ENCODE data around the gene MORC4. TPM values are rescaled to one million over a fixed set of nuclear protein-coding genes. Genes with fewer than 3 reads are reported as not detected.

MORC4 gene
- total RNA-seq, 1 donor from 2014 or later, result 26.0 TPM

GRCh38 chrX:106987488-106987887 lies 12.5 kb downstream of the MORC4 start:
- H2AFZ ChIP-seq (ENCODE audit: low read depth, low read length), result no peak overlapping the region
- H3K36me3 ChIP-seq (ENCODE audit: insufficient read depth, low read length), result peaks cover 2% of the 10 kb centered on the region
- no peaks in the 10 kb centered on the region for H3K27me3 ChIP-seq (ENCODE audit: insufficient read depth, low read length)
- Mint-ChIP-seq H3K27ac (ENCODE audit: unreplicated experiment) (no peak overlapping the region), H3K4me3 (ENCODE audit: unreplicated experiment) (no peak overlapping the region), H3K9me3 (ENCODE audit: unreplicated experiment) (no peaks in the 10 kb centered on the region), H3K27me3 (ENCODE audit: low read depth, unreplicated experiment) (no peaks in the 10 kb centered on the region), H3K36me3 (ENCODE audit: low read depth, unreplicated experiment) (no peaks in the 10 kb centered on the region), H3K4me1 (ENCODE audit: low read depth, unreplicated experiment) (peaks cover 7% of the 10 kb centered on the region)
- FAIRE-seq (no peak), DNase-seq (ENCODE audit: low read depth) (no peak)
- H3K27ac ChIP-seq (ENCODE audit: low read depth, low read length), result no peak overlapping the region
- H3K9me3 ChIP-seq (ENCODE audit: insufficient read depth, low read depth, low read length), result no peaks in the 10 kb centered on the region
- no peaks in the 10 kb centered on the region for H4K20me1 ChIP-seq (ENCODE audit: insufficient read depth, low read length)
- TF ChIP-seq, protein P1, sequence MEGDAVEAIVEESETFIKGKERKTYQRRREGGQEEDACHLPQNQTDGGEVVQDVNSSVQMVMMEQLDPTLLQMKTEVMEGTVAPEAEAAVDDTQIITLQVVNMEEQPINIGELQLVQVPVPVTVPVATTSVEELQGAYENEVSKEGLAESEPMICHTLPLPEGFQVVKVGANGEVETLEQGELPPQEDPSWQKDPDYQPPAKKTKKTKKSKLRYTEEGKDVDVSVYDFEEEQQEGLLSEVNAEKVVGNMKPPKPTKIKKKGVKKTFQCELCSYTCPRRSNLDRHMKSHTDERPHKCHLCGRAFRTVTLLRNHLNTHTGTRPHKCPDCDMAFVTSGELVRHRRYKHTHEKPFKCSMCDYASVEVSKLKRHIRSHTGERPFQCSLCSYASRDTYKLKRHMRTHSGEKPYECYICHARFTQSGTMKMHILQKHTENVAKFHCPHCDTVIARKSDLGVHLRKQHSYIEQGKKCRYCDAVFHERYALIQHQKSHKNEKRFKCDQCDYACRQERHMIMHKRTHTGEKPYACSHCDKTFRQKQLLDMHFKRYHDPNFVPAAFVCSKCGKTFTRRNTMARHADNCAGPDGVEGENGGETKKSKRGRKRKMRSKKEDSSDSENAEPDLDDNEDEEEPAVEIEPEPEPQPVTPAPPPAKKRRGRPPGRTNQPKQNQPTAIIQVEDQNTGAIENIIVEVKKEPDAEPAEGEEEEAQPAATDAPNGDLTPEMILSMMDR (IDR thresholded peaks at IDR 0.05; ENCODE audit: insufficient read depth, low read depth, low read length), result no peak
- no peak for TF ChIP-seq EZH2 (IDR thresholded peaks at IDR 0.05; ENCODE audit: insufficient read depth, low read length)
- no peak overlapping the region for H3K4me3 ChIP-seq (ENCODE audit: insufficient read depth, low read depth, low read length)
- no peak overlapping the region for H3K4me2 ChIP-seq (ENCODE audit: low read length)
- H3K9ac ChIP-seq (ENCODE audit: low read length), result no peak overlapping the region
- H3K4me1 ChIP-seq (ENCODE audit: insufficient read depth, low read length), result no peaks in the 10 kb centered on the region
- no peaks in the 10 kb centered on the region for H3K79me2 ChIP-seq (ENCODE audit: insufficient read depth, low read length)

- no peak overlapping the region for H3K4me3 Mint-ChIP-seq (ENCODE audit: unreplicated experiment)
Measured at GRCh38 chrX:106980952-106981626, 18.9 kb downstream of the MORC4 start.

More at GRCh38 chrX:106980952-106981626, 18.9 kb downstream of the MORC4 start:
- Mint-ChIP-seq H3K27me3 (ENCODE audit: low read depth, unreplicated experiment) (no peaks in the 10 kb centered on the region), H3K27ac (ENCODE audit: unreplicated experiment) (no peak overlapping the region), H3K4me1 (ENCODE audit: low read depth, unreplicated experiment) (no peaks in the 10 kb centered on the region), H3K9me3 (ENCODE audit: unreplicated experiment) (no peaks in the 10 kb centered on the region), H3K36me3 (ENCODE audit: low read depth, unreplicated experiment) (peaks cover 2% of the 10 kb centered on the region)
- Histone ChIP-seq H3K27me3 (ENCODE audit: insufficient read depth, low read length) (no peaks in the 10 kb centered on the region), H3K27ac (ENCODE audit: low read depth, low read length) (no peak overlapping the region), H3K4me1 (ENCODE audit: insufficient read depth, low read length) (no peaks in the 10 kb centered on the region), H3K36me3 (ENCODE audit: insufficient read depth, low read length) (peaks cover 3% of the 10 kb centered on the region), H3K4me3 (ENCODE audit: insufficient read depth, low read depth, low read length) (no peak overlapping the region), H3K9ac (ENCODE audit: low read length) (no peak overlapping the region), H3K4me2 (ENCODE audit: low read length) (no peak overlapping the region), H2AFZ (ENCODE audit: low read depth, low read length) (no peak overlapping the region), H4K20me1 (ENCODE audit: insufficient read depth, low read length) (no peaks in the 10 kb centered on the region), H3K9me3 (ENCODE audit: insufficient read depth, low read depth, low read length) (no peaks in the 10 kb centered on the region), H3K79me2 (ENCODE audit: insufficient read depth, low read length) (no peaks in the 10 kb centered on the region)
- no peak for TF ChIP-seq EZH2 (IDR thresholded peaks at IDR 0.05; ENCODE audit: insufficient read depth, low read length)
- TF ChIP-seq, protein P1 (IDR thresholded peaks at IDR 0.05; ENCODE audit: insufficient read depth, low read depth, low read length), result no peak
- DNase-seq (ENCODE audit: low read depth) (no peak), FAIRE-seq (peak; percentile 49)
